Esophagus squamous epithelium (tissue), 4 donors: Measurements from ENCODE around the gene GMDS.

ENCODE experiments used
- POLR2A ChIP-seq, 4 donors: fragments of 450-650 bp; IDR thresholded peaks; one replicate each; pipeline ENCODE4 v1.6.1; 2017; ENCODE audit warnings: antibody characterized with exemption in 4 of 4, mild to moderate bottlenecking in 4 of 4, moderate library complexity in 3 of 4
- TF ChIP-seq, protein P1 (sequence below), 6 experiments: fragments of 450-650 bp in 4 of 6; fragments of 200-600 bp in 2 of 6; sonication (generic) in 2 of 6; IDR thresholded peaks; one replicate each; pipeline ENCODE4 v1.5.1; 2016 to 2019; ENCODE audit warnings: antibody characterized with exemption in 6 of 6, mild to moderate bottlenecking in 4 of 6, moderate library complexity in 4 of 6

DNA sequence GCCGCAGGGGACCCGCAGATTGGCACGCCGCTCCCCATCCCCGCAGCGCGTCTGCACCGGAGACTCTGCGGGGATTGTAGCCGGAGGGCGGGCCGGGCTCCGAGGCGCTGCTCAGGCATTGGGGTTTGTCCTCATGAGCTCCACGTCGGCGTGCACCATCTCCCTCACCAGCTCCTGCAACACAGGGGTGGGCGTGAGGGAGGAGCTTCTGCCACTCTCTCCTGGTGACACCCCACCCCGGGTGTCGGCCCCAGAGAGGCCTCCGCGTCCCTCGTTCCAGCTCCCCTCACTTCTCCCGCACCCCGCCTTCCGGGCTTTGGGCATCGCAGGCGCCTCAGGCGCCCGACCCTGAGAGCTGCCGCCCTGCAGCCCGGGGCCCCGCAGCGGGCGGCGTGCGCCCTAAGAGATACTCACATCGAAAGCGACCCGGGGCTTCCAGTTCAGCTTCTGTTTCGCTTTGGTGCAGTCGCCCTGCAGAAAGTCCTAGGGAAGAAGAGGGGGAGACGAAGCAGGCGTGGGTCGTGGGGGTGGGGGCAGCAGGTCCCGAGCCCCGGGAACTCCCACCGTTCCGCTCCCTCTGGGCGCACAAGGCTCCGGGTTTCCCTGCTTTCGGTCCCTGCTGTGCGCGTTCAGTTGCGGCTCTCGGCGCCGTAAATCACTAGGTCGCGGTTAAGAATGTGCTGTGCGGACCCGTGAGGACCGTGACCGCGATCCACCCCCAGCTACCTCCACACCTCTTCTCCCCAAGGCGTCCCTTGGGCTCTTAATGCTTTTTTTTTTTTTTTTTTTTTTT is 621.2 kb downstream of the GMDS start:
- TF ChIP-seq, protein P1, sequence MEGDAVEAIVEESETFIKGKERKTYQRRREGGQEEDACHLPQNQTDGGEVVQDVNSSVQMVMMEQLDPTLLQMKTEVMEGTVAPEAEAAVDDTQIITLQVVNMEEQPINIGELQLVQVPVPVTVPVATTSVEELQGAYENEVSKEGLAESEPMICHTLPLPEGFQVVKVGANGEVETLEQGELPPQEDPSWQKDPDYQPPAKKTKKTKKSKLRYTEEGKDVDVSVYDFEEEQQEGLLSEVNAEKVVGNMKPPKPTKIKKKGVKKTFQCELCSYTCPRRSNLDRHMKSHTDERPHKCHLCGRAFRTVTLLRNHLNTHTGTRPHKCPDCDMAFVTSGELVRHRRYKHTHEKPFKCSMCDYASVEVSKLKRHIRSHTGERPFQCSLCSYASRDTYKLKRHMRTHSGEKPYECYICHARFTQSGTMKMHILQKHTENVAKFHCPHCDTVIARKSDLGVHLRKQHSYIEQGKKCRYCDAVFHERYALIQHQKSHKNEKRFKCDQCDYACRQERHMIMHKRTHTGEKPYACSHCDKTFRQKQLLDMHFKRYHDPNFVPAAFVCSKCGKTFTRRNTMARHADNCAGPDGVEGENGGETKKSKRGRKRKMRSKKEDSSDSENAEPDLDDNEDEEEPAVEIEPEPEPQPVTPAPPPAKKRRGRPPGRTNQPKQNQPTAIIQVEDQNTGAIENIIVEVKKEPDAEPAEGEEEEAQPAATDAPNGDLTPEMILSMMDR (IDR thresholded peaks at IDR 0.05), result no peak
- TF ChIP-seq POLR2A (IDR thresholded peaks at IDR 0.05), result no peak
